ENCODE results near the gene AP2M1. TPM values are rescaled to one million over a fixed set of nuclear protein-coding genes. Genes with fewer than 3 reads are reported as not detected.

Gene AP2M1
- total RNA-seq, 1 donor from 2014 or later = 254 TPM

GRCh38 chr3:184154885-184155643 is 19.6 kb upstream of the AP2M1 start, which contains the start of gene DVL3:
TSS of gene DVL3 (plus strand) at chr3:184155377. CDS start at chr3:184155636, 259 bp downstream.
- peak in 1 of 2 experiments; percentile 68 for DNase-seq (ENCODE audit: low spot score in 2 of 2, unreplicated experiment in 2 of 2)
- Mint-ChIP-seq H3K9me3 (no peaks in the 10 kb centered on the region), H3K4me1 (peaks cover 33% of the 10 kb centered on the region), H3K27me3 (ENCODE audit: low read depth) (no peaks in the 10 kb centered on the region), H3K27ac (peak within 1 kb of the TSS; percentile 98), H3K36me3 (peaks cover 2% of the 10 kb centered on the region), H3K4me3 (peak within 1 kb of the TSS; percentile 98)
- no peak for TF ChIP-seq CTCF (IDR thresholded peaks at IDR 0.05; ENCODE audit: unreplicated experiment)

GRCh38 chr3:184155644-184156521 is 18.8 kb upstream of the AP2M1 start:
- Mint-ChIP-seq H3K4me3 (peak overlapping the region; percentile 98), H3K27me3 (ENCODE audit: low read depth) (no peaks in the 10 kb centered on the region), H3K27ac (peak overlapping the region; percentile 98), H3K4me1 (peaks cover 41% of the 10 kb centered on the region), H3K9me3 (no peaks in the 10 kb centered on the region), H3K36me3 (peaks cover 2% of the 10 kb centered on the region)
- TF ChIP-seq CTCF (IDR thresholded peaks at IDR 0.05; ENCODE audit: unreplicated experiment) = no peak
- peak in 1 of 2 experiments; percentile 54 for DNase-seq (ENCODE audit: low spot score in 2 of 2, unreplicated experiment in 2 of 2)

- Mint-ChIP-seq H3K9me3 (no peaks in the 10 kb centered on the region), H3K27ac (peak overlapping the region; percentile 99), H3K4me1 (peaks cover 46% of the 10 kb centered on the region), H3K27me3 (ENCODE audit: low read depth) (no peaks in the 10 kb centered on the region), H3K4me3 (peak overlapping the region; percentile 98), H3K36me3 (peaks cover 4% of the 10 kb centered on the region)
- DNase-seq (ENCODE audit: low spot score in 2 of 2, unreplicated experiment in 2 of 2) = peak in 1 of 2 experiments; percentile 65
- no peak for TF ChIP-seq CTCF (IDR thresholded peaks at IDR 0.05; ENCODE audit: unreplicated experiment)
Observed at GRCh38 chr3:184156522-184156955, 18.1 kb upstream of the AP2M1 start.

GRCh38 chr3:184157206-184157605 is 17.4 kb upstream of the AP2M1 start:
- H3K36me3 Mint-ChIP-seq = peaks cover 4% of the 10 kb centered on the region
- peak overlapping the region; percentile 98 for H3K4me3 Mint-ChIP-seq
- no peaks in the 10 kb centered on the region for H3K9me3 Mint-ChIP-seq
- H3K27me3 Mint-ChIP-seq (ENCODE audit: low read depth) = no peaks in the 10 kb centered on the region
- DNase-seq (ENCODE audit: low spot score in 2 of 2, unreplicated experiment in 2 of 2) = no peak
- peaks cover 49% of the 10 kb centered on the region for H3K4me1 Mint-ChIP-seq
- no peak for TF ChIP-seq CTCF (IDR thresholded peaks at IDR 0.05; ENCODE audit: unreplicated experiment)
- H3K27ac Mint-ChIP-seq = peak overlapping the region; percentile 99

- Mint-ChIP-seq H3K27ac (peak overlapping the region; percentile 83), H3K27me3 (ENCODE audit: low read depth) (no peaks in the 10 kb centered on the region), H3K4me3 (no peak overlapping the region), H3K9me3 (no peaks in the 10 kb centered on the region), H3K36me3 (peaks cover 5% of the 10 kb centered on the region), H3K4me1 (peaks cover 43% of the 10 kb centered on the region)
- no peak for DNase-seq (ENCODE audit: low spot score in 2 of 2, unreplicated experiment in 2 of 2)
- TF ChIP-seq CTCF (IDR thresholded peaks at IDR 0.05; ENCODE audit: unreplicated experiment) = no peak
Observed at GRCh38 chr3:184158404-184158803, 16.3 kb upstream of the AP2M1 start.

Measured in mesothelial cell of epicardium (in vitro differentiated cells).